ENCODE data around the gene VSX1.

DNA sequence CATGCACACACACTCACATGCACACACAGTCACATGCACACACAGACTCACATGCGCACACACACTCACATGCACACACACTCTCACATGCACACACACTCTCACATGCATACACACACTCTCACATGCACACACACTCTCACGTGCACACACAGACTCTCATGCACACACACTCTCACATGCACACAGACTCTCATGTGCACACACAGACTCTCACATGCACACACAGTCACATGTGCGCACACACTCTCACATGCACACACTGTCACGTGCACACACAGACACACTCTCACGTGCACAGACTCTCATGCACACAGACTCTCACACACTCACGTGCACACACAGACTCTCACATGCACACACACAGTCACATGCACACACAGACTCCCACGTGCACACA, 36.6 kb upstream of the VSX1 start:
- TF ChIP-seq CTCF (IDR thresholded peaks at IDR 0.05; ENCODE audit: low read depth, low read length, missing input control) = no peak
- no peak for TF ChIP-seq RAD21 (IDR thresholded peaks at IDR 0.05)
- TF ChIP-seq TAF1 (conservative IDR thresholded peaks at IDR 0.05) = no peak
